ENCODE results near the gene METTL16. TPM values are rescaled to one million over a fixed set of nuclear protein-coding genes. Genes with fewer than 3 reads are reported as not detected.

METTL16 gene
- total and polyA plus RNA-seq, 2 experiments from 2014 or later, result 40.1 to 80.8 TPM

- no peak for ATAC-seq
- no peaks in the 10 kb centered on the region for H3K9me3 Mint-ChIP-seq
- H3K4me2 ChIP-seq, result no peak overlapping the region
These were observed 33.7 kb upstream of the METTL16 start for GRCh38 chr17:2545393-2545792.

More at GRCh38 chr17:2545393-2545792, 33.7 kb upstream of the METTL16 start:
- H3K9me2 ChIP-seq (ENCODE audit: insufficient read depth), result no peaks in the 10 kb centered on the region
- no peaks in the 10 kb centered on the region for H3K79me2 ChIP-seq (replicated peaks; ENCODE audit: insufficient read depth)
- H3K36me3 ChIP-seq (ENCODE audit: insufficient read depth), result no peaks in the 10 kb centered on the region
- H3K4me1 ChIP-seq (ENCODE audit: insufficient read depth), result no peaks in the 10 kb centered on the region
- Mint-ChIP-seq H3K27me3 (ENCODE audit: insufficient read depth, low read depth, poor library complexity) (peaks cover 13% of the 10 kb centered on the region), H3K4me3 (no peak overlapping the region), H3K4me1 (peaks cover 2% of the 10 kb centered on the region; the same call in 1 of the 3 replicates), H3K27ac (no peak overlapping the region), H3K36me3 (ENCODE audit: low read depth) (no peaks in the 10 kb centered on the region; the same call in 2 of the 3 replicates)
- no peak for DNase-seq (ENCODE audit: low spot score)
- H3F3A ChIP-seq (replicated peaks; ENCODE audit: low read depth), result no peaks in the 10 kb centered on the region
- no peak overlapping the region for H3K4me3 ChIP-seq
- no peaks in the 10 kb centered on the region for H4K20me1 ChIP-seq (replicated peaks; ENCODE audit: insufficient read depth)
- H3K27me3 ChIP-seq (ENCODE audit: insufficient read depth), result no peaks in the 10 kb centered on the region
- TF ChIP-seq REST (IDR thresholded peaks at IDR 0.05; ENCODE audit: unreplicated experiment) (no peak), CTCF (conservative IDR thresholded peaks at IDR 0.05; ENCODE audit: low read depth in 2 of 2) (no peak), CREB1 (CRISPR knock-in tag; IDR thresholded peaks at IDR 0.05; ENCODE audit: low read depth) (no peak)
- H3K27ac ChIP-seq (ENCODE audit: low read depth), result no peak overlapping the region
- H2AFZ ChIP-seq, result peak overlapping the region; percentile 43; the same call in 1 of the 2 replicates

Measured in GM23338 (cell line).